ENCODE measurements around the gene GRIK4.

GRIK4 gene

DNA sequence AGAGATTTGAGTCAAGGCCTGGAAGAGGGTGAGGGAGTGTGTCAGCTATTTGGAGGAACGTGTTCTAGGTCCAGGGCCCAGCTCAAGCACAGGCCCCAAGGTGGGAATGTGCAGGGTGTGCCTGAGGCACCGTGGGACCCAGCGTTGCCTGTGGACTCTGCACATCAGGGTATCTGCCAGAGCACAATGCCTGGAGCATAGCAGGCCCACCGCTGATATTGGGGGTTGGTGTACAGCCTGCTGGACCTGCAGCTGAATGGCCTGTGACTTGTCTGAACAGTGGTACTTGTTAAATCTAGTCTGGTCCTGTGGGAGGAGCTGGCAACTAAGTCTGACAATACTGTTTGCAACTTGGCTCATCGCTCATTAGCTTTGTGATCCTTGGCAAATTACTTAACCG, 131.7 kb downstream of the GRIK4 start:
- DNase-seq = no peak

GRCh38 chr11:120645639-120646038, 134.1 kb downstream of the GRIK4 start:
- DNase-seq = no peak

GRCh38 chr11:120646206-120646605, 134.7 kb downstream of the GRIK4 start:
- DNase-seq = no peak

DNA sequence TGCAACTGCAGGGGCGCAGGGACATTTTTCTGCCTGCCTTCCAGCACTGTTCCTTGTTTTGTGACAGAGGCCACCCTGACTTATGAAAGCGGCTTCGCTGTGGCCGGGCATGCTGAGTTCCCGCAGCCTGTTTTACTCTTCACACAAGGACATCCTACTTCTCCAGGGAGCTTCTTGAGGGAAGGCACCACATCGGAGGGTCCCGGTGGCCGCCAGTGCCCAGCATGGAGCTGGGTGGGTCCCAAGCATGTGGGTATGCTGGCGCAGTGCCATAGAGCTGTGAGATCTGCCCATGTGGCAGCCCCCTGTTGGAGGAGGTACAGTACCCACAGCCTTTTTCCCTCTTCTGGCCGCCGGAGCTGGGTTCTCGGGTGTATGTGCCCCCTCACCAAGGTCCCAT, 136.1 kb downstream of the GRIK4 start:
- no peak for DNase-seq

DNA sequence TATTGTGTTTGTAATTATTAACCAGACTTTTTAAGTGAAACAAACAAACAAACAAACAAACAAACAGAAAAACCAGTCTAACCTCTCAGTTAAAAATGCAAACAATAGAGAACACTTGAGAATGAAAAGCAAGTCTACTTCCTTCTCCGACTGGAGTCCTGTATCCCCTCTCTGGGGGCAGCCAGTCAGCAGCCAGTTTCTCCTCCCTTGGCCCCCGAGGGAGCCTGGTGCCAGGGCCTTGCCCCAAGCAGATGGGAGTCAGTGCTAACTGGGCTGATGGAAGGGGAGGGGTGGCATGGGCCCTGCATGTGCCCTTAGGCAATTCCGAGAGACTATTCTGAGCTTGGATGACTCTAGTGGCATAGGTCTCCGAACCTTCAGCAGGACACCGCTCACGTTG, 137.2 kb downstream of the GRIK4 start:
- no peak for DNase-seq

DNA sequence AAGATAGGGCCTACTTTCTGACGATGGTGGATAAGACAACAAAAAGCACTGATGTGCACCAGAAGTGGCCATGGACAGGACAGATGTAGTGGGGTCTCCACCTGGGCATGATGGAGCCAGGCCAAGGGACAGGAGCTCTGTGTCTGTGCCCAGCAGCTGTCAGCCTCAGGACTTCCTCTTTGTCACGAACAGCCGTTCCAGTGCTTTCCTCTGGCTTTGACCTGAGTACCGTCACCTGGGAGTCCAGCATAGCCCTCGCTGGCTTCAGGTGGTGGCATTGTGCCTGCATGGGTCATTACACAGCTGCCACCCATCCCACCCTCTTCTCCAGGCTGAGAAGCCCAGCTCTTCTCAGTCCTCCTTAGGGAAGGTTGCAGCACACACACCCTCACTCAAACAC, 137.8 kb downstream of the GRIK4 start:
- no peak for DNase-seq

- no peak for DNase-seq
Measured at GRCh38 chr11:120651396-120651795, 139.8 kb downstream of the GRIK4 start.

DNA sequence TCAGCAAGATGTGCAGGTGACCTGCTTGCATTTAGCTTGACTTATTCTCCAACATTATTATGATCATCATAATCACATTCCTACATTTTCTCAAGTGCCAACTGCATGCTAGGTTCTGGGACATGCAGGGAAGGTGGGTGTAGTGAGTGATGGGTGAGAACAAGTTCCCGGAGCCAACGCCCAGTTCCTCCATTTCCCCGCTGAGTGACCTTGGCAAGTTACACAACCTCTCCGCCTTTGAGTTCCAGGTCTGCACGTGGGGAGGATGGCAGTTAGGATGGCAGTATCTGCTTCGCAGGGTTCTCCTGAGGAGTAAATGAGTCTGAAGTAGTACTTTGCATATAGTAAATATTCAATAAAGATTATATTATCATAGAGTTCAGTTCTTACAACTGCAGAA, 140.3 kb downstream of the GRIK4 start:
- DNase-seq = no peak

DNA sequence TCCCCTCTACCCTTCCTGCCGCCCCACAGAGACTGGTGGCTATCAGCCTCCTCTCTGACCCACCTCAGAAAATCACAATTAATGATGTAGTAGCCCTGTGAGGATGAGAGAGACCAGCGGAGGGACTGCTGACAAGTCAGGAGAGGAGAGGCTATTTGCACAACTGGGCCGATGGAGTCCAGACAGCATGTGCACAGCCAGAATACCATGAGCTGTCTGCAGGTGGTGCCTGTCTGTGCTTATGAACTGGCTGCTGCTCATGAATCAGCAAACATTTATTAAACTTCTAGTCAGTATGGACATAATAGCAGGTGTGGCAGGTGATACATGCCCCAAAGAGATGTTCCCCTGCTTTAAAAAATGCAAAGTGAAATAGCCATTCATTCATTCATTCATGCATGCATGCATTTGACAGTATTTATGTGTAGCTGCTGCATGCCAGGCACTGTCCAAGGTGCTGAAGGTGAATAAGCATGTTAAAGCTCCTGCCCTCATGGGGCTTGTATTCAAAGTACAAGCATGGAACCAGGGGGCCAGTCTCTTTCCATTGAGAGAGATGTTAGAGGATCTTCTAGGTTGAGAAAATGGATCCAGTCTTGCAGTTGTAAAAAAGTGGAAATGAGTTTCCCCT, 141.3 kb downstream of the GRIK4 start:
- no peak for DNase-seq

DNA sequence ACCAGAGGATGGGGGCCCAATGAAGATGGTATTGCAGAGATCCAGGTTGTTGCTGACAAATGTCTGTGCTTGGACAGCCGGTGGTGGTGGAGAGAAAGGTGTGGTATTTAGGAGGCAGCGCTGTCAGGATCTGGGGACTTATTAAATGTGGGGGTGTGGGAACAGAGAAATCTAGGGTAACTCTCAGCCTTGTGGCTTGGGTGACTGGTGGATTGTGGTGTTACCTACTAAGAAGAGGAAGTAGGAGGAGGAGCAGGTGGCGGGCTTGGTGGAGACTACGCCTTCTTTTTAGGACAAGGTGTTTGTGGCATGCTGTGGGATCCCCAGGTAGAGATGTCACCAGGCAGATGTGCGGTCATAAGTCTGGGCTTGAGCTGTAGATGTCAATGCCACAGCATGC, 144.0 kb downstream of the GRIK4 start:
- DNase-seq = no peak

DNA sequence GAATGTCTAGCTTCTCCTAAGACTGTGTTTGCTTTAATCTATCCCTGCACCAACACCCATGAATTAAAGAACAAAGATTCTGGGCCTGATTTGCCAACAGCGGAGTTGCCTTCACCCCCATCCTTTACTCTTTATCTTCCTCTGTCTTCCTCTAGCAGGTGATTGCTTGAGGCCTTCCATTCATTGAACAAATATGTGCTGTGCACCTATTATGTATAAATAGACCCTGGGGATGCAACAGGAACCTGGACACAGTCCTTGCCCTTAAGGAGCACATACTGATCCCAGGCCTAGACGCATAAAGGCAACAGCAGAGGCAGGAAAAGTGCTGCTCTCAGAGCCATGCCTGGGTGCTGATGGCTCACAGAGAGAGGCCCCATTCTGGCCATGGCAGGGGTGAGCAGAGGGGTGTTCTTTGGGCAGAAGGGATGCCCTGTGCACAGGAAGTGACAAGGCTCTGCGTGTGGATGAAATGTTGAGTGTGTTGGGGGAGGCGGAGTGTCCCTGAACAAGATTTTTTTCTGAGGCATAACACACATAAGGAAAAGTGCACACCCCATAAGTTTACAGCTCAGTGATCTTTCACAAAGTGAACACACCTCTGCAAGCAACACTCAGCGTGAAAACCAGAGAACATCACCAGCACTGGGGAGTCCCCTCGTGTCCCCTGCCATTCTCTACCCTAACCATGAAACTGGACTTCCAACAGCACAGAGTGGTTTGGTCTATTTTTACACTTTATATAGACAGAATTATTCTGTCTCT, 145.9 kb downstream of the GRIK4 start:
- no peak for DNase-seq

DNA sequence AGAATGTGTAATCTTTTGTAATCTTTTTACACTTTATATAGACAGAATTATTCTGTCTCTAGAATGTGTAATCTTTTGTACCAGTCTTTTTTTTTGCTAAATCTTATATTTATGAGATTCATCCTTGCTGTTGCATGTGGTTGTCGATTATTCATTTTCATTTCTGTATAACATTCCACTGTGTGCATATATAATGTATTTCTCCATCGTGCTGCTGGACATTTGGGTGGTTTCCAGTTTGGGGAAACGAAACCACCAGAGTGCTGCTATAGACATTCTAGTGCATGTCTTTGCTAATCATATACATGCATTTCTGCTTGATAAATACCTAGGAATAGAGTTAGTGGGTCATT, 146.5 kb downstream of the GRIK4 start:
- no peak for DNase-seq

DNA sequence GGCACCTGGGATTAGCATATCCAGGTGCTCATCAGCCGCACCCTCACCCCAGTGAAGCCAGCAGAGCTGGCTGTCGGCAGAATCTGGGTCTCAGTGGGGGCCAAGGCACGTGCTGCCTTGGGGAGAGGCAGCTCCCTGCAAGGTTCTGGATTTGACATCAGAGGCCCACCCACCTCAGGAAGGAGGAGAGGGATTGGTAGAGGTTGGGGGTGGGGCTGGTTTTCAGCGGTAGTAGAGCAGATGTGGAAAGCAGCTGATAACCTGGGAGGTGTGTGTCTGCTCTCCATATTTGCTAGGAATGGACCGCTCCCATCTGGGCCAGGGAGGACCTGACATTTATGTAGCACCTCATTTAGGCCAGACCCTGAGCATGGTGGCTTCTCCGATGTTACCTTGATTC, 147.5 kb downstream of the GRIK4 start:
- DNase-seq = no peak

- peak; percentile 20 for DNase-seq
Measured at GRCh38 chr11:120660024-120660565, 148.5 kb downstream of the GRIK4 start.

- no peak for DNase-seq
Measured at GRCh38 chr11:120662071-120662676, 150.6 kb downstream of the GRIK4 start.

DNA sequence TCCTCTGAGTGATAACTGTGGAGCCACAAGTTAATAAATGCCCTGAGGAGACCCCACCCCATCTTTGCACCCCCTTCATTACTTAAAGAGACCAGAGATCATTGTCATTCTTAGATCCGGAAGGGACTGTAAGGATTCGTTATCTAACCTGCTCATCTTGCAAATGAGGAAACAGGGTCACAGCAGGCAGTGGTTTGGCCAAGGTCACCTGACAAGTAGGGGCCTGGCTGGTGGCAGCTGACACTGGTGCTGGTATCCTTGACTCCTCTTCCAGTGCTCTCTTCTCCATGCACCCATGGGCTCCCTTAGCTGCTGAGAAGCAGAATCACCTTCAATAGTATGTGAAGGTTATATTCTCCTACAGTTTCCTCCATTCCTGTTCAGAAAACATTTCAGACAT, 151.6 kb downstream of the GRIK4 start:
- no peak for DNase-seq

GRCh38 chr11:120666121-120666639, 154.6 kb downstream of the GRIK4 start:
- DNase-seq = no peak

DNA sequence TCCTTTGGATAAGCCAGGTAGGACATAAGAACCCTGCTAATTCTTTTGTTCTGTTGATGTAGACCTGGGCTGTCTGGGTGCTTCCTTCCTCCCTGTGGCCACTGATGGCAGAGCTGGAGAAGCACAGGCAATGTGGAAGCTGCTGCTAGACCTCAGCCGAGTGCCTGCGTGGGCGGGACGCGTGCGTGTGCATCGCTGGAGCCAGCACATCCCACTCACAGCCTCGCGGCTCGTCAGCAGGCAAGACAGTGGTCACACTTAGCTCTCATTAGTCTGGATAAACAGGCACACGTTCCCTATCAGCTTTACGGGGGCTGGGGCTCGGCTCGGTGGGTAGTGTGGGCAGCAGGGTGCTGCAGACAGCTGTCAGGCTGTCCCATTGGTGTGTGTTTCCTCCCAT, 155.7 kb downstream of the GRIK4 start:
- DNase-seq = no peak

GRCh38 chr11:120667934-120668333, 156.4 kb downstream of the GRIK4 start:
- DNase-seq = no peak

- no peak for DNase-seq
Measured at GRCh38 chr11:120668537-120668936, 157.0 kb downstream of the GRIK4 start.

DNA sequence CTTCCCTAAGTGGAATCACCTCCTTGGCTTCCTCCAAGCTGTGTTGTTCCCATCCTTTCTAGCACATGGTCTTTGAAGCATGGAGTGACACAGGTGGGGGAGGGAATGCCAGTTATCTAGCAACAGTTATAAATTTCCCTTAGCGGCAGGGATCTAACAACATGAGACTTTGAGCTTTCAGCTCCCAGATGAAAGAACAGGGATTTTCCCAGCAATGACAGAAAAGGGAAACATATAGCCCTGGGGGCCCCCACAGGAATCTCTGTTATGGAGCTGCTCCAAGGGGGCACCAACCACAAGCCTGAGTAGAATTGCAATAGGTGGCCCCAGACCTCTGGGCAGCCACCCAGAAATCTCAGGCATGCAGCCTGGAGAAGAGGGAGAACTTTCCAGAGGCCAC, 163.0 kb downstream of the GRIK4 start:
- no peak for DNase-seq

GRCh38 chr11:120675171-120675570, 163.6 kb downstream of the GRIK4 start:
- no peak for DNase-seq

DNA sequence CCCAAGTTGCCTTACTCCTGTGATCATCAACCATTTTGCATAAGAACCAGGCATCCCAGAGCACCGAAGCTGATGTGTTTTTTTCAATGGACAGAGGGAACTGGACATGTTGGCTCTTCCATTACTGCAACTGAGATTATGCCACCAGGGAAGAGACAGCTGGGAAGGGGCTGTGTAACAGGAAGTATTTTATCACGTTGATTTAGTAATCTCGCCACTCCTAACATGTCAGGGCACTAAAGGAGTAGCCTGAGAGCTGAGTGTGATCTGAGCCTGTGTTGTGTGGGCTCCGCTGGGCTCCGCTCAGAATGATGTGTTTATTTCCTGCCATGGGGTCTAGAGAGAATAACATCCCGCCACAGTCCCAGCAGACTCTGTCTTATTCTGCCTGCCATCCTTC, 165.4 kb downstream of the GRIK4 start:
- no peak for DNase-seq

GRCh38 chr11:120680322-120680721, 168.8 kb downstream of the GRIK4 start:
- DNase-seq = no peak

Data from KG1 (cell line).